Esophagus mucosa (tissue), 1 donor: Measurements from ENCODE around the gene CTTNBP2. TPM values are rescaled to one million over a fixed set of nuclear protein-coding genes. Genes with fewer than 3 reads are reported as not detected.

Experiments used
- ATAC-seq: fragments of 200-7000 bp; cut with Tn5 transposase; one replicate; pipeline ENCODE4 v1.9.1; 2020
- total RNA-seq: library from RNA; stranded (reverse); gene quantifications from one replicate; pipeline ENCODE4 v1.2.4, GENCODE V29; 2023
- donor health status: DM: yes; HTN: yes; CAD: no.

Gene CTTNBP2
- total RNA-seq, 1 donor from 2014 or later, result 16.9 TPM

DNA sequence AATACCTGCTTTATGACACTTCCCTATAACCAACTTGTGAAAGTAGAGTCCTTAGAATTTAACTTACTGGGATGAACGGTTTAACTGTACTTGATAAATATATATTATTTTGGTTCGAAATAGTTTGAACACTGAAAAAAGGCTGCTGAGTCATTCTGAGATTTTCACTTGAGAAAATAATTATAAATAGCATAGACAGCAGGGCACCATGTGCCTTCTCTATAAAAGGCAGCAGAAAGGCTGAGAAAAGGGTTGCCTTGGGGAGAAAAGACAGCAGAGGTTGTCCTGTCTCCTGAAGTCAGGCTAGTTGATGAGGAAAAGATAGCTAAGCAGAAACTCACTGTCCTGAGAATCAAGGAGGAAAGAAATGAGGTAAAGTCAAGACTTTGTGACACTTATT lies 92.4 kb downstream of the CTTNBP2 start:
- ATAC-seq, result no peak

DNA sequence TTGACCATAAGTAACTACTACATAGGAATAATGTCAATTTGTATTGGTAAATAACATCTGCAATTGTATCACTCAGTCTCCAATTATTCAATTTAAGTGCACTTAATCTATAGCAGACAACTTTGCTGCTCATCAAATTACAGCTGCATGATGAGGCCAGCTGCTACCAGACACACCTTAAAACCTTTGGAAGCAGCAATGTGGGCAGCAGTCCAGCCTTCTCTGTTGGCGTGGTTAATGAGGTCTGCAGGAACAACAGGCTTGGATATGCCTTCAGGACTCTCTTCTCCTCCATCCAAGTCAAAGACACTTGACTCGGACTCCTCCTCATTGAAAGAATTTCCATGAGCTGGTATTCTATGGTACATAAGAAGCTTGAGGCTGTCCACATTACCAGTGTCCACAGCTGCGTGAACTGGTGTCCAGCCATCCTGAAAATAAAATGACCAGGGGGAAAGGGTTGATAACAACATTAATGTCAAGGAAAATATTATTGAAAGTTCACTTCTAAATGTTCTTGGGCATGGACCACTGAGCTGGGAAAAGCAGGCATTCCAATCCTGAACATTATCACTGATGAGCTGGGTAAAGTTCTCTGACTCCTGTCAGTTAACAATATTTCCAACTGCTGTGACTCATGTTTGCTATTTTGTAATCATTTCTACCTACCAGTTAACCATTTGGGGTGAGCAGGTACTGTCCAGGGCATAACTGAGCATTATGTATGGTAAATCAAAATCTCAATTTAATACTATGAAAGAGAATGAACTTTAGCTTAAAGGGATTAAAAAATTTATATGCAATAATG lies 95.7 kb downstream of the CTTNBP2 start:
- no peak for ATAC-seq

DNA sequence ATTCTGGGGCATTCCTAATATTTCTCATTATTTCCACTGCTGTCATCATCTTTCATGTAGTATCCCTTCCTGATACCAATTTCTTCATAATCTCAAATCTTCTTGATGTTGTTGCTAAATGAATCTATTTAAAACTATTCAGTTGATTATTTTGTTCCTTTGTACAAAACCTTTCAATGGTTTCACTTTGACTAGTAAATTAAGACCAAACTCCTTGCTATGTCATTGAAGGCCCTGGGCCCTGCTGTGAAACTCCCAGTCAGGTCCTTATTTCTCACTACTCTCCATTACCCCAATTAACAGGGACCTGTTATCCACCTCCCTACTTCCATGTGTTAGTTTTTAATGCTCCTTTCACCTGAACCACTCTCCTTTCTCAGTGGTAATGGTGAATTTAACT lies 97.0 kb downstream of the CTTNBP2 start:
- ATAC-seq, result no peak

DNA sequence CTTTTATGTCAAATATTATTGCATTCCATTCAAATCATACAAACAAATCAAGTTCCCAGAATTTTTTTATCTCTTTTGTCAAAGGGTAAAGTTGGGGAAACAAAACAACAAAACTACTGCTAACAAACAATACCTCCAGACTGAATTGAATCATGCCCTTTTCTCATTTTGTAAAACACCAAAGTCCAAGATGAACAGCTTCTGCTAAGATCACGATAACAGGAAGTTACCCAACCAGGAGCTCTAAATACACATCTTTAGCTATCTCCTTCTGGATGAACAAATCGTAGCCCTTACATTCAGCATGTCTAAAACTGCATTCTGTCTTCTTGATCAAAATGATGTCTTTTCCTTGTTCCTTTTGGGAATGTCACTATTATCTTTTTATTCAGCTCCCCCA lies 97.4 kb downstream of the CTTNBP2 start:
- ATAC-seq, result no peak

DNA sequence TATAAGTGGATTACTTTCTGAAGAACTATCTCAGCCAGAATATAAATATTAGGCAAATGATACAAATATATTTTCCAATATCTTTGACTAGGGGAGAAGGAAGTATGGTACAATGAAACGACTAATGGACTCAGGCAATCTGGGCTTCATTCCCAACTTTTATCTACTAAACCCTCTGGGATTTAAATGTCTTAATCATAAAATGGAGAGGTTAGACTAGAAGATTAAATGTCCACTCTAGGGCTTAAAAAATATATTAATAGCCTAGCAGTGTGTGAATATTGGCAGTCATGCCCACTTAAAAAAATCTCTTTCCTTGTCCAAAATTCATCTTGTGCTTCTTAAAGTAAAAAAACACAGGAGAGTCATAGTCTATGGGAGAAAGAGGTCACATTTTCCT lies 98.3 kb downstream of the CTTNBP2 start:
- no peak for ATAC-seq

DNA sequence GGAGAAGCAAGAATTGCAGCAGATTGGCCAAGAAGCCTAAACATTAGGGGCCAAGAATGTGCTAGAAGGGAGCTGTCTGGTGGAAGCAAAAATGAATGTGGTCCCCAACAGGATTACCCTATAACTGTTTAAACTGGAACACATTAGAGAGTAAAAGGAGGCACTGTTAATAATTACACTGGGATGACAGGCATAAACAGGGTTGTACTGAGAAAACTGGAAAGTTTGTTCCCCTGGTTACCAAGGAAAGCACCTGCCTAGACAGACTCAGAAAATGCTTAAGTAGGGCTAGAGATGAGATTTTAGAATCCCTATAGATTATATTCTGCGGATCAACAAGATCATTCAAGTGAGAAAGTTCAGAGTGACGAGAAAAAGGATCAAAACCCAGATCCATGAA lies 100.8 kb downstream of the CTTNBP2 start:
- no peak for ATAC-seq

DNA sequence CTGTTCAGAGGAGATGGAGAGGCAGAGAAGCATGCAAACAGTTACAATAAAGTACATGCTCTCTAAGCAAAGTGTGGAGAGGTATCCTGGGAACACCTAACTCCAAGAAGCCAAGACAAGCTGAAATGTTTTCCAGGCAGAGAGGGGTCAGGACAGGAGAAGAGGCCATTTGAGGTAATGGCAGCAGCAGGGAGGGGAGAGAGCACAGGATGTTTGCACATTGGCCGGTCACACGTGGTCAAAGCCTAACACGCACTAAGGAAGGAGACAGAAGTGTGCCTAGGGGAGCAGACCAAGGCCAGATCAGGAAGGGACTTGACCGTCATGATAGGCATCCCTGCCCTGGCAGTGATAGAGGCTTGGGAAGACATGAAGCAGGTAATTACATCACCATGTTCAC lies 101.5 kb downstream of the CTTNBP2 start:
- no peak for ATAC-seq

DNA sequence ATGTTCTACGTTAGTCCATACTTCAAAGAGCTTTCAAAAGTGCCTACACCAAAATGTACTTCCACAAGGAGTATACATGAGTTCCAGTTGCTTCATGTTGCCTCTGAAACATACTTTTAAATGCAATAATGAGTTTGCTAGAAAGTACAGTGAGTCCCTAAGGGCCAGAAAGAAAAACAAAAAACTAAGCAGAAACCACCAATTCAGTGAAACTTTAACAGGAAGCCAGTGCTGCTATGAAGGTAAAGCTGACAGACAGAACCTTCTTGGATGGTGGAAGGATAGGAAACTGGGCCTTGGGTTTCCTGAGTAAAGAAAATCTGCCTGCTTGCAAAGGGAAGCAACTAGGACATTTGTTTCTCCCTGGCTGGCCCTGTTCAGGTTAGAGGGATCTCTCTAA lies 104.2 kb downstream of the CTTNBP2 start:
- no peak for ATAC-seq

DNA sequence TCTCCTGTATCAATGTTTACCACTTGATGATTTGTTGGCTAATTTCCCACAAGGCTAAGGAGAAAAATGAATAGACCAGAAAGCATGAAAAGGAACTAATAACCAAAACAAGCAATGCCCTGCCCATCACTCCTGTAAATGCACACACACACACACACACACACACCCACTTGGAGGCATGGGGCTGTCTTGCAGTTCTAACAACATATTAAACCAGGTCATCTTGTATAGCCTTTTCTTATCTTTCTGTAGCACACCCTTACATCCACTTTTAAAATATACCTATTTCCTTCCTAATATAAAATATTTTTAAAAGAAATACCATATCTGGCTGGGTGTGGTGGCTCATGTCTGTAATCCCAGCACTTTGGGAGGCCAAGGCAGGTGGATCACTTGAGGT lies 105.3 kb downstream of the CTTNBP2 start:
- no peak for ATAC-seq

DNA sequence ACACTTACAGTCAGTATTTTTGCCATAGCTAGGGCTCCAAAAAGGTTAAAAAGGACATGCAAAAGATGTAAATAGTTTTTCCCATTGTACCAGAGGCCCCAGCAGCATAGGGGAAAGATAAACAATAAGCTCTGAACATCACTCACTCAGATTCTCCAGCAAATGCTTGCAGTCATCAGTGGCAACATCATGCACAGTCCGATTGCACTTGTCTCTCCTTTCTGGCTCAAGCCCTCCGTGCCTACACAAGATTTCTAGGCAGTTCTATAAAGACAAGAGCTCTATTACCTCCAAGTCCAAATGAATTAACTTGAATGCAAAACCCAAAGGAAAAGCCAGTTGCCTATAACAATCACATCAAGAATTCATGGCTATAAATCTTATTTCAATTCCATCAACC lies 106.3 kb downstream of the CTTNBP2 start:
- ATAC-seq, result no peak

DNA sequence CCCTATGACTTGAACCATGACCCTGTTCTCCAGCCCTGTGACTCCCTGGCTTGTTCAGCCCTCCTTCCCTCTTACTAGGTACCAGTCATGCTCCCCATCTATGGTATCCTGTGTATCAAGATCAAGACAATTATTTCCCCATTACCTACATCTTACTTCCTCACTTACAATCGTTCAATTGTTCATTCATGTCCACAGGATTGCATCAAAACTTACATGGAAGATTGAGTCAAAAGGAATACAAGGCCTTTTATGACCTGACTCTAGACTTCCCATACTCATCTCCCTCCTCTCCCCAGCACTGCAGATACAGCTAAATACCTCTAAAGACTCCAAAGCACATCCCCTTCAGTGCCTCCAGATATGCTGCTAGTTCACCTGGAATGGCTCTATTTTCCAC lies 109.2 kb downstream of the CTTNBP2 start:
- no peak for ATAC-seq

DNA sequence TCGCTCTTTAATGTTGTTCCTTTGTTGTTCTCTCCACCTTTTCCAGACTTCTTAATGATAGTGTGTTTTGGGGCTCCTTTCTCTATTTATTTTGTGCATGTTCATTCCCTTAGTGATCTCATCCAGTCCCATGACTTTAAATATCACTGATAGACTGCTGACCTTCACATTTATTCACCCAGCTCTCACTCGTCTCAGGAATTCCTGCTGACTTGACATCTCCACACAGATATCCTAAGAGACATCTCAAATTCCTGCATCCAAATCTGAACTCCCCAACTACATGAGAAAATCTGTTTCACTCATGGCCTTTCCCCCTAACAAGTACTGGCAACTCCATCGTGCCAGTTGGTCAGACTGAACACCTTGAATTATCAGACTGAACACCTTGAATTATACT lies 111.2 kb downstream of the CTTNBP2 start:
- no peak for ATAC-seq

DNA sequence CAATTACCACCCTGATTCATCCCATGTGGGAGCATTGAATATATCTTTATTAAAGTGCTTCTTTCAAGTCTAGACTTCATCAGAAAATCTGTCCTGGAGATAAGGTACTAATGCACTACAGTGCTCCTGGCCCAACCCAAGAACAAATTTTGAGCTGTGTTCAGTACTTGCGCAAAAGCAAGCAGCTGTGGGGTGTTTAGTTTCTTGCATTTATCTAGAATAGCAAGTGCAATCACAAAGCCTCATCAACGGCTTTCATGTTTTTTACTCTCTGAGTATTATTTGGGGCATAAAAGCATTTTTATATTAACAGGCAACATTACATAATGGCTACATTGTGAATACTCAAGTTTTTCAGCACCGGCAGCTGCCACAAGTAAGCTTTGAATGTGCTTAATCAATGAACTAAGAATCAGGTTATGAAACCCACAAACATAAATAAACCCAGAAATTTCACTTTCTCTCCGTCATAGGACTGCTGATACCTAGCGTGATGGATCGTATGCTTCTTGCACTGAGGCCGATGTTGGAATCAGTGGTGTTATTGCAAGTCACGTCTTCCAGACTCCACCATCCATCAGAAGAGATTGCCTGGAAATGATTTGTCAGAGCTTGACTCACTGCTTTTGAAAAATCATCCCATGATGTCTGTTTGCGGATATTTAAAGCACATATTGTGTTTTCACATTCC lies 113.1 kb downstream of the CTTNBP2 start:
- no peak for ATAC-seq

DNA sequence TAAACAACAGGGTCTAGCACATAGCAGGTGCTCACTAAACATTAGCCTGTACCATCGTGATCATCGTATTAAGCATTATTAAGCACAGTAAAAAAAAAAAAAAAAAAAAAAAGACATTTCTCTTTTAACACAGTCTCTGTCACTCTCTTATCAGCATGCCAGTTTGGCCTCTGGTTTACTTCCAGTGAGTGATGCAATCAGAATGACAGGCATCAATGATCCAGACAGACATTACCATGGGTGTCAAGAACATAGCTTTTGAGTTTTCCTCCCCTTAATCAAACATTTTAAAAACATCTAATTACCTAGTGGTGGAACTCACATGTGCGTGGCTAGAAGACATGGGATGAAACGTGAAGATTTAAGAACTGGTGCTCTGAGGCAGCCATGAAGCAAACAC lies 115.8 kb downstream of the CTTNBP2 start:
- no peak for ATAC-seq

DNA sequence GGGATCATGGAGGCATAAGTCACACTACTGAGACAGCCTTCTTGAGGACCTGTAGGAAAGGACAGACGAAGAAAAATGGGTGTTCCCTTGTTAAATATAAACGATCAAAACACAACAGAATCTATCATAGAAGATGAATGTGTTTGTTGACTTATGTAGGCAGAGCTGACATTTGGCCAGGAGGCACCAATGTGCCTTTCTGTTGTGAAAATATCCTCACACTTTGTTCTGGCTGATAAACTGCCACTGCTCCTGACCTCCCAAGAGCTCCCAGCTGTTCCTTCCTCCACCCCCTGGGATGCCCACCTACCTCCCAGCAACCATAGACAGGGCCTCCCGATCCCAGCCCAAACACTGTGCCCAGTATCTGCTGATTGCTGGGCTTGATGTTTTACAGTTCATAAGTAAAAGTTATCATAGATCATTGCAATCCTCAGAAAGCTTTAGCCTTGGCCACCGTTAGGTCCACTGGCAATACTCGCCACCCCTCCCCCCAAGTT lies 116.6 kb downstream of the CTTNBP2 start:
- ATAC-seq, result no peak

DNA sequence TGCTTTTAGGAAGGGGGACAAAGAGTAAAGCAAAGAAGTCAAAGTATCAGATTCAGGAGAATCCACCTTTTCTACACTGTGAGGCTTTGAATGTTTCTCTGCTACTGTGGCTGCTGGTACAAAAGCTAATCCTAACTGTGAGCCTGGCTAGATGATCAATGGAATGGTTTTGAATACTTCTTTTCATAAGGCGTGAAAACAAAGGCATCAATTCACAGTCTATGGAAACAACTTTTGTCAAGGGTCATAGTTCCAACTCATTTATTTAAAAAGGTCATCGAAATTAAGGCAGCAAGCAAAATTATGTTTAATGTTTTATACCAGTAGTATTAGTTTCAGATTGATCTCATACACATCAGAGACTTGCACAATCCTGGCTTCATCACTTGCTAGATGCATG lies 118.1 kb downstream of the CTTNBP2 start:
- no peak for ATAC-seq

DNA sequence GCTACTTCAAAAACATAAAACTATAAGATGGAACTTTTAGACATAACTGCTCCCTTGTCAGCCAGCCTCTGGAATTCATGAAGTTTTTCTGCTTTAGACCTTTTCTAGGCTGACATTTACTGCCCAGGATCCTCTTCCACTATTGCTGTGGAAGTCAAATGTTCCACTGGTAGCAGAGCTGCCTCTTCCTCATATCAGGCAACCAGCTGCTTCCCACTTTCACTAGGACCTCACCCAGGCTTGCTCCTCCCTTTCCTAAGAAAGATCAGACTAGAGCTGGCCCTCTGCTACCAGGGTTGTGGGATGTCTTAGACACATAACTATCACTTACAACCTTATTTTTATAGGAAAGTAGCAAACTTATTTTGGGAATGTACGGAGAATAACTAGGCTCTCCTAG lies 121.5 kb downstream of the CTTNBP2 start:
- ATAC-seq, result no peak

DNA sequence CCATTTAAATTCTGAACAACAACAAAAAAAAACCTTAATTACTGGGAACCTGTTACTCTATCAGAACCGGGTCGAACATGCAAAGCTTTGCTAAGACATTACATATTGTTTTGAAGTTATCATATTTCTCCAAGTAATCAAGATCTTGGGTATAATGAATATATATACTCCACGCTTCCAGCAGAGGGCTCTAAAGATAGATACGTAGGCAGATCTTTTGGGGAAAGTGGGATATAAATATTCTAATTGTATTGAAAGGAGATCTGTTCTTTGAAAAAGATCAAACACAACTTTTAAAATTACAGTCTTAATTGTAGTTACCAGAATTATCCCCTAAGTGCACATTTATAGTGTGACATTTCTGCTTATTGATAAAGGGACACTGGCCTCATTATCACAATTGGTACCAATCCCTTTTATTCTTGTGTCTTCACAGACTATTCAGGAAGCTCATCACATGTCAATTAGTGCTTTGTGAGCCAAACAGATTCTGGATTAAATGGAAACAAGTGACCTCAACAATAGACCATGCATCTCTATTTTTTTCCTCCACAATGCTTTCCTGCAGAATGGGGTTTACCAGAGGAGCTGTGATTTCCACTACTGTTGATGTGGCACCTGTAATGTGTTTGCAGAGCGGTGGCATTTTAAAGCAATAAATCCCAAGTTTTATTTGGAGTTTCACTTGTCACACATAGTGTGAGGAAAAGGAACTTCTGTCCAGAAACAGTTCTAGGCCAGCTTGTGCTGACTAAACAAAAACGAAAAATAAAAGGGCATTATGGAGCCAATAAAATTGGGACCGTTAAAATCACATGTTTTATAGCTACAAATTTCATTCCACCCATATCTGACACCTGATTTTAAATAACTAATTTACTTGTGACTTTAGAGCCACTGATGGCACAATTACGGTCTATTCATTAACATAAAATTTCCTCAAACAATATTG lies 122.4 kb downstream of the CTTNBP2 start:
- ATAC-seq, result no peak

DNA sequence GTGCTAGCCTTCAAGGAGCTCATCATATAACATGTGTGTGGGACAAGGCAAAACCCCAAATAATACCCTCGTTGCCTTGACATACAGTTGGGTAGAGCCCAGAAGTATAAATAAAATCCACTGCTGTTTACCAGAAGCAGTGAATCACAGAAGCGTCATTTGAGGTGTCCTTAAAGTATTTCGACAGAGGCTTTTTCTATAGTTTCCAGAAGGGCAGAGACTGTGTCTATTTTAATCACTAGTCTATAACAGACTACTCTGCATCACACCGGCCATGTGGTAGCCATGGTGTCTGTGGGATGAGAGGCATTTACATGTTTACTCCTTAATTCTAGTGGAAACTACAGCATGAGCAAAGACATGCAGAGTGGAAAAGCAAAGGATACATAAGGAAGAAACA lies 131.3 kb downstream of the CTTNBP2 start:
- ATAC-seq, result no peak

DNA sequence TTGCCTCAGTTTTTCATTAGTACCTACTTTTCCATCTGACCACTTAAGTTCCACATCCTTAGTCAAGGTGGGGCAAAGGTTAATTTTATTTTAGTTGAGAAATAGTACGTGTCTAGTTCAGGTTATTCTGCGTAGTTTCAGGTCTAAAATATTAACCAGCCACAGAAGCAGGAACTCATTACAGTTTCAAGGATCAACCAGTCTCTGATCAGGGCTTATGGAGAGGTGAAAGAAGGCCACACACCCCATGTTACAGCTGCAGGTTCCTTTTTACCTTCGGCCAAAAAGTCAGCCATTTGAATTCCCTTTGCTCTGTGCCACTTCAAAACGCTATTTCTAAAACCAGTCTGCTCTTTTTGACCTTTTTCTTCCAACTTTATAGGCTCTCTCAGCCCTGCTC lies 134.2 kb downstream of the CTTNBP2 start:
- no peak for ATAC-seq

DNA sequence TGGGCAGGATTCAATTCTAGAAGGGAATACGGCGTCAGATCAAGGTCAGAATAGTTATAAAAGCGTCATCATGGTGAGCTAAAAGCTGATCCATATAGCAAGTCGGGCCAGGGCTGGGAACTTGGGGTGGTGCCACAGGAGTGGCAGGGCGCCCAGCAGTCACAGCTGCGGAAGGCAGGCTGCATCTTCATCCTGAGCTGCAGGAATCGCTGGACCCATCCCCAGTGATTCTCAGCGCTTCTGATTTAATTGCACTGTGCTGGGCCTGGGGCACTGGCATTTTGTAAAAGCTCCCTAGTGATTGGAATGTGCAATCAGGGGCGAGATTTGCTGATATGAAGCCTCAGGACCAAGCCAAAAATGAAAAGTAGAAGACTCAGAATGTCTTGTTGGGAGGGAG lies 135.3 kb downstream of the CTTNBP2 start:
- no peak for ATAC-seq

DNA sequence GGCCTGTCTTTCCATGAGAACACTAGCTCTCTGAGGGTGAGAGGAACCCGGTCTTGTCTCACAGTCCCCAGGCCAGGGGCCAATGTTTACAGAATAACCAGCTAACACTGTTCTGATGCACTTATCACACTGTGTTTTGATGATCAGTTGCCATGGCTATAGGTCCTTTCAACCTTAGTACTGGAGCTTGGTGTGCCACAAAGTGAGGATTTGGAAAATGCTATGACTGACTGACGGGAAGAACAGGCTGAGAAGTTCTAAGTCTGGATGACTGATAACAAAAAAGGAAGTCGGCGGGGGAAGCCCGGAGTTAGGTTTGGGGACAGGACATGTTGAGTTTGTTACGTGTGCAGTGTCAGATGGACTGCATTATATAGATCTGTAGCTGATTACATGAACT lies 141.8 kb downstream of the CTTNBP2 start:
- no peak for ATAC-seq

DNA sequence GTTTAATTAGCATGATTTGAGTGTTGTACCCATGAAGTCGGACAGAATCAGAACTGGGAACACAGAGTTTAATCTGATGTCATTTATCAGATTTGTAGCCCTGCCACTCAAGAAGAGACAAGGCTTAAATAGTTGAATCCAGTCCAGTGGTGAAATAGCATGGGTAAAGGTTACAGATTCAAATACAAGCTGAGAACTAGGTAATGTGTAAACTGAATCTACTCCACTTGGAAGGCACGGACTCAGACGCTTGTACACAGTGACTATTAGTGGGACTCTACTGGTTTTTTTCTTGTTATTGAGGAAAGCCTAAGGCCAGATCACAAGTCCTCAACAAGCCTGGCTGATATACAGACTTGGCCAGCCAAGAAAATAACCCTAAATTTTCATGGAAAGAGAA lies 142.9 kb downstream of the CTTNBP2 start:
- ATAC-seq, result no peak
